ENCODE results near the gene LTBR. TPM values are rescaled to one million over a fixed set of nuclear protein-coding genes. Genes with fewer than 3 reads are reported as not detected.
A peak's percentile ranks its signal among the peaks of the same experiment; 100 is the strongest.

LTBR gene
- total and polyA plus RNA-seq, 2 of the 4 experiments (the other 2 are of a cell fraction) = 19.7 to 62.5 TPM

DNA sequence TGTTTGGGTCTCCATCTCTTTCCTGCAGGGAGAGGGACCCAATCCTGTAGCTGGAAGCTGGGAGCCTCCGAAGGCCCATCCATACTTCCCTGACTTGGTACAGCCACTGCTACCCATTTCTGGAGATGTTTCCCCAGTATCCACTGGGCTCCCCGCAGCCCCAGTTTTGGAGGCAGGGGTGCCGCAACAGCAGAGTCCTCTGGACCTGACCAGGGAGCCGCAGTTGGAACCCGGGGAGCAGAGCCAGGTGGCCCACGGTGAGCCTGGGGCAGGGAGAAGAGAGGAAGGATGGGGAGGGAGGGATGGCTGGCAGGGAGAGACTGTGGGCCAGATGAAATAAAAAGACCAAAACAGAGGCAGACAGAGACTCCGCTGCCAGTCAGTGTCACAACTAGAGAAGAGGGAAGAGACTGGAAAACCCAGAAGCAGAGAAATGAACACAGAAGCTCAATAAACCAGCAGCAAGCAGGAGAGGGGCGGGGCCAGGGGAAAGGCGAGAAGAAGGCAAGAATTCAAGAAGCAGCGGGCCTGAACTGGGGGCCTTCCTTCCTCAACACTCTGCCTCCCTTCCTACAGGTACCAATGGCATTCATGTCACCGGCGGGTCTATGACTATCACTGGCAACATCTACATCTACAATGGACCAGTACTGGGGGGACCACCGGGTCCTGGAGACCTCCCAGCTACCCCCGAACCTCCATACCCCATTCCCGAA, 6.3 kb downstream of the LTBR start:
- Histone ChIP-seq H3K79me1 (ENCODE audit: low read depth in 1 of 2, low read length in 2 of 2) (peaks cover 10 to 38% of the 10 kb centered on the region in 2 experiments; a peak in 3 of 4 replicates), H3K9me3 (ENCODE audit: control insufficient read depth, insufficient read depth, low read length) (no peaks in the 10 kb centered on the region), H2BK15ac (ENCODE audit: low read depth, low read length) (no peak overlapping the region), H3K9me1 (ENCODE audit: insufficient read depth, low read length) (peaks cover 23% of the 10 kb centered on the region), H3K4me3 (ENCODE audit: insufficient read depth, low read depth, low read length) (no peak overlapping the region), H2BK20ac (ENCODE audit: low read depth, low read length) (no peak overlapping the region), H3K9ac (ENCODE audit: low read depth, low read length) (no peak overlapping the region), H3K4ac (ENCODE audit: low read depth, low read length) (no peak overlapping the region), H3K56ac (ENCODE audit: extremely low read depth, insufficient read depth, low read length) (no peak overlapping the region), H2BK120ac (ENCODE audit: low read depth, low read length) (no peak overlapping the region), H4K91ac (ENCODE audit: insufficient read depth, low read depth, low read length) (no peak overlapping the region), H4K5ac (ENCODE audit: low read depth, low read length) (no peak overlapping the region), H3K18ac (ENCODE audit: low read depth, low read length) (no peak overlapping the region), H3K36me3 (ENCODE audit: control insufficient read depth, insufficient read depth, low read length) (peaks cover 62% of the 10 kb centered on the region), H4K8ac (ENCODE audit: low read depth in 2 of 2, low read length in 2 of 2) (no peak overlapping the region), H2AK9ac (replicated peaks; ENCODE audit: low read depth, low read length, poor library complexity) (peak overlapping the region; percentile 7), H3K4me2 (ENCODE audit: low read depth, low read length) (no peak overlapping the region), H3K27ac (ENCODE audit: insufficient read depth, low read length) (no peak overlapping the region), H4K20me1 (ENCODE audit: insufficient read depth, low read length) (peaks cover 4% of the 10 kb centered on the region; the same call in 1 of the 2 replicates), H3K14ac (replicated peaks; ENCODE audit: low read depth, low read length) (no peak overlapping the region), H2AFZ (replicated peaks; ENCODE audit: low read length, poor library complexity) (no peak overlapping the region), H3K4me1 (ENCODE audit: control insufficient read depth, insufficient read depth, low read length) (peaks cover 6% of the 10 kb centered on the region), H3K27me3 (ENCODE audit: control insufficient read depth, insufficient read depth, low read length) (no peaks in the 10 kb centered on the region), H2AK5ac (ENCODE audit: low read depth, low read length) (no peak overlapping the region), H2BK5ac (ENCODE audit: low read depth, low read length, poor library complexity, severe bottlenecking) (no peak overlapping the region), H3K23ac (ENCODE audit: low read depth, low read length) (no peak overlapping the region)
- in situ Hi-C loops (cut with MboI; ENCODE audit: low sequenced_read_pairs) (no loop called here), dilution Hi-C loops (cut with HindIII; ENCODE audit: low sequenced_read_pairs, unreplicated experiment) (no loop called here), intact Hi-C loops (cut with micrococcal nuclease) (no loop called here)
- no peak for DNase-seq
- TF ChIP-seq NFE2L2 (IDR thresholded peaks at IDR 0.05; ENCODE audit: low read depth, low read length) (no peak), CEBPB (IDR thresholded peaks at IDR 0.05; ENCODE audit: low read depth, low read length) (no peak), MXI1 (IDR thresholded peaks at IDR 0.05; ENCODE audit: borderline replicate concordance, low read depth, low read length) (no peak), RAD21 (IDR thresholded peaks at IDR 0.05; ENCODE audit: low read length) (no peak), RFX5 (IDR thresholded peaks at IDR 0.05; ENCODE audit: low read depth, low read length) (no peak), RCOR1 (IDR thresholded peaks at IDR 0.05; ENCODE audit: insufficient replicate concordance, low read length) (no peak), SMC3 (IDR thresholded peaks at IDR 0.05; ENCODE audit: low read depth, low read length) (no peak), BHLHE40 (IDR thresholded peaks at IDR 0.05; ENCODE audit: low read depth, low read length) (no peak)
- TF ChIP-seq, protein P1, sequence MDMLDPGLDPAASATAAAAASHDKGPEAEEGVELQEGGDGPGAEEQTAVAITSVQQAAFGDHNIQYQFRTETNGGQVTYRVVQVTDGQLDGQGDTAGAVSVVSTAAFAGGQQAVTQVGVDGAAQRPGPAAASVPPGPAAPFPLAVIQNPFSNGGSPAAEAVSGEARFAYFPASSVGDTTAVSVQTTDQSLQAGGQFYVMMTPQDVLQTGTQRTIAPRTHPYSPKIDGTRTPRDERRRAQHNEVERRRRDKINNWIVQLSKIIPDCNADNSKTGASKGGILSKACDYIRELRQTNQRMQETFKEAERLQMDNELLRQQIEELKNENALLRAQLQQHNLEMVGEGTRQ (IDR thresholded peaks at IDR 0.05; ENCODE audit: low read depth, low read length) = no peak
- TF ChIP-seq, protein P2, sequence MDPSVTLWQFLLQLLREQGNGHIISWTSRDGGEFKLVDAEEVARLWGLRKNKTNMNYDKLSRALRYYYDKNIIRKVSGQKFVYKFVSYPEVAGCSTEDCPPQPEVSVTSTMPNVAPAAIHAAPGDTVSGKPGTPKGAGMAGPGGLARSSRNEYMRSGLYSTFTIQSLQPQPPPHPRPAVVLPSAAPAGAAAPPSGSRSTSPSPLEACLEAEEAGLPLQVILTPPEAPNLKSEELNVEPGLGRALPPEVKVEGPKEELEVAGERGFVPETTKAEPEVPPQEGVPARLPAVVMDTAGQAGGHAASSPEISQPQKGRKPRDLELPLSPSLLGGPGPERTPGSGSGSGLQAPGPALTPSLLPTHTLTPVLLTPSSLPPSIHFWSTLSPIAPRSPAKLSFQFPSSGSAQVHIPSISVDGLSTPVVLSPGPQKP (IDR thresholded peaks at IDR 0.05; ENCODE audit: borderline replicate concordance, low read depth, low read length) = no peak
- TF ChIP-seq, protein P3, sequence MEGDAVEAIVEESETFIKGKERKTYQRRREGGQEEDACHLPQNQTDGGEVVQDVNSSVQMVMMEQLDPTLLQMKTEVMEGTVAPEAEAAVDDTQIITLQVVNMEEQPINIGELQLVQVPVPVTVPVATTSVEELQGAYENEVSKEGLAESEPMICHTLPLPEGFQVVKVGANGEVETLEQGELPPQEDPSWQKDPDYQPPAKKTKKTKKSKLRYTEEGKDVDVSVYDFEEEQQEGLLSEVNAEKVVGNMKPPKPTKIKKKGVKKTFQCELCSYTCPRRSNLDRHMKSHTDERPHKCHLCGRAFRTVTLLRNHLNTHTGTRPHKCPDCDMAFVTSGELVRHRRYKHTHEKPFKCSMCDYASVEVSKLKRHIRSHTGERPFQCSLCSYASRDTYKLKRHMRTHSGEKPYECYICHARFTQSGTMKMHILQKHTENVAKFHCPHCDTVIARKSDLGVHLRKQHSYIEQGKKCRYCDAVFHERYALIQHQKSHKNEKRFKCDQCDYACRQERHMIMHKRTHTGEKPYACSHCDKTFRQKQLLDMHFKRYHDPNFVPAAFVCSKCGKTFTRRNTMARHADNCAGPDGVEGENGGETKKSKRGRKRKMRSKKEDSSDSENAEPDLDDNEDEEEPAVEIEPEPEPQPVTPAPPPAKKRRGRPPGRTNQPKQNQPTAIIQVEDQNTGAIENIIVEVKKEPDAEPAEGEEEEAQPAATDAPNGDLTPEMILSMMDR (conservative IDR thresholded peaks at IDR 0.05; ENCODE audit: low read depth, low read length) = no peak
- ATAC-seq (ENCODE audit: low read depth) = no peak
- BruUV-seq (replicated peaks) = no TSS peak
- 89% methylated on average over 7 of the region's 15 CpGs; no CpG with 5 or more reads in 1 of the 2 experiments for WGBS, 2 experiments (ENCODE audit: extremely low coverage in 2 of 2, insufficient read length in 1 of 2)
- ChIA-PET POLR2A (ENCODE audit: unreplicated experiment) (interaction anchor here (0.7 kb wide), 1 partner anchor 471 kb away, joined by 6 read pairs; no protein-coding TSS in a partner anchor), CTCF (interaction anchor here (0.7 kb wide), 1 partner anchor 82 kb away, joined by 7 read pairs; no protein-coding TSS in a partner anchor)
